H1 (cell line): Measurements from ENCODE around the gene EPHB1. TPM values are rescaled to one million over a fixed set of nuclear protein-coding genes. Genes with fewer than 3 reads are reported as not detected.

Source experiments
- CTCF ChIA-PET: fragments of 300-600 bp; sonication (Branson Sonifier 250); formaldehyde crosslinking; loops from one replicate; lab custom pipeline; 2021; ENCODE audit not compliant: partially characterized antibody; lab: Charles Lee
- POLR2A ChIA-PET: fragments of 300-600 bp; sonication (Branson Sonifier 250); formaldehyde crosslinking; loops from one replicate; lab custom pipeline; 2021; ENCODE audit warnings: inconsistent platforms; ENCODE audit not compliant: partially characterized antibody; lab: Charles Lee
- DNase-seq, 2 experiments: peaks; one replicate each; pipeline versions ENCODE4 v3.0.0 to v3.0.0-alpha.2; 2010 to 2022; ENCODE audit warnings: low spot score in 2 of 2, low read depth in 1 of 2, mixed read lengths in 1 of 2
- FAIRE-seq: peaks from 2 replicates; lab custom pipeline; 2011; peaks lifted over from hg19 to GRCh38; lab: Jason Lieb, UNC
- H2AFZ ChIP-seq: 2 replicates; pipeline ENCODE4 v1.8.1; 2012; ENCODE audit warnings: low read length, inconsistent platforms
- H2AK5ac ChIP-seq: 2 replicates; pipeline ENCODE4 v1.6.1; 2013; ENCODE audit warnings: low read depth, low read length
- H2BK120ac ChIP-seq: replicated peaks from 2 replicates; pipeline ENCODE3; 2013; ENCODE audit warnings: low read depth, low read length, inconsistent platforms
- H2BK12ac ChIP-seq: 2 replicates; pipeline ENCODE4 v1.6.1; 2013; ENCODE audit warnings: low read depth, low read length
- H2BK15ac ChIP-seq: 2 replicates; pipeline ENCODE4 v1.6.1; 2013; ENCODE audit warnings: low read length
- H2BK20ac ChIP-seq: 2 replicates; pipeline ENCODE4 v1.6.1; 2013; ENCODE audit warnings: low read length
- H2BK5ac ChIP-seq: 2 replicates; pipeline ENCODE4 v1.6.1; 2013; ENCODE audit warnings: low read depth, low read length
- H3K14ac ChIP-seq: 2 replicates; pipeline ENCODE4 v1.6.1; 2013; ENCODE audit warnings: inconsistent platforms; ENCODE audit not compliant: insufficient read length
- H3K18ac ChIP-seq: 2 replicates; pipeline ENCODE4 v1.6.1; 2013; ENCODE audit warnings: low read length; ENCODE audit errors: extremely low read depth
- H3K23ac ChIP-seq: 2 replicates; pipeline ENCODE4 v1.6.1; 2013; ENCODE audit warnings: inconsistent platforms; ENCODE audit not compliant: insufficient read length
- H3K23me2 ChIP-seq: 2 replicates; pipeline ENCODE4 v1.6.1; 2013; ENCODE audit warnings: low read depth, low read length
- H3K27ac ChIP-seq: 2 replicates; pipeline ENCODE4 v1.6.1; 2011; ENCODE audit warnings: low read depth, low read length, inconsistent platforms
- H3K27me3 ChIP-seq, 4 experiments: replicated peaks in 1 of 4; 1 replicate in 1 of 4; 2 replicates in 3 of 4; pipeline versions ENCODE4 v1.6.1 to v1.8.1; 2011 to 2013; ENCODE audit warnings: low read length in 3 of 4, mild to moderate bottlenecking in 3 of 4, inconsistent platforms in 2 of 4, mixed read lengths in 2 of 4, moderate library complexity in 1 of 4; ENCODE audit not compliant: control insufficient read depth in 3 of 4, insufficient read depth in 3 of 4; ENCODE audit errors: extremely low read depth in 1 of 4
- H3K36me3 ChIP-seq, 4 experiments: 2 replicates each; pipeline versions ENCODE4 v1.6.1 to v1.8.1; 2011 to 2013; ENCODE audit warnings: mild to moderate bottlenecking in 4 of 4, low read length in 3 of 4, moderate library complexity in 2 of 4, control low read depth in 1 of 4, inconsistent platforms in 1 of 4; ENCODE audit not compliant: insufficient read depth in 4 of 4, control insufficient read depth in 2 of 4
- H3K4ac ChIP-seq: replicated peaks from 2 replicates; pipeline ENCODE3; 2013; ENCODE audit warnings: low read length, low read depth, mixed read lengths, inconsistent platforms; ENCODE audit not compliant: insufficient read length
- H3K4me1 ChIP-seq, 4 experiments: replicated peaks in 1 of 4; 1 replicate in 1 of 4; 2 replicates in 3 of 4; pipeline versions ENCODE4 v1.6.1 to v1.8.1; 2011 to 2013; ENCODE audit warnings: low read length in 3 of 4, inconsistent platforms in 2 of 4, mixed read lengths in 1 of 4; ENCODE audit not compliant: insufficient read depth in 4 of 4, control insufficient read depth in 3 of 4
- H3K4me2 ChIP-seq, 2 experiments: 2 replicates each; pipeline versions ENCODE4 v1.6.1 to v1.8.1; 2011 to 2013; ENCODE audit warnings: low read depth in 2 of 2, low read length in 2 of 2, control low read depth in 1 of 2, inconsistent platforms in 1 of 2, mild to moderate bottlenecking in 1 of 2; ENCODE audit not compliant: insufficient read depth in 1 of 2
- H3K4me3 ChIP-seq, 4 experiments: fragments of 200-600, 300-600 bp in 1 of 4; sonication (generic), shearing (Covaris generic), sonication (Bioruptor Twin) in 1 of 4; 2 replicates each; pipeline versions ENCODE4 v1.5.1 to v1.8.1; 2011 to 2016; ENCODE audit warnings: low read length in 4 of 4, low read depth in 3 of 4, control low read depth in 2 of 4, inconsistent platforms in 2 of 4, mild to moderate bottlenecking in 2 of 4, mixed read lengths in 1 of 4, moderate library complexity in 1 of 4; ENCODE audit not compliant: insufficient read depth in 2 of 4; ENCODE audit errors: extremely low read depth in 1 of 4
- H3K56ac ChIP-seq: replicated peaks from 2 replicates; pipeline ENCODE3; 2013; ENCODE audit warnings: low read depth, mild to moderate bottlenecking, mixed read lengths, low read length, inconsistent platforms; ENCODE audit not compliant: insufficient read length
- H3K79me1 ChIP-seq: 2 replicates; pipeline ENCODE4 v1.6.1; 2013; ENCODE audit warnings: low read depth, low read length, control low read depth
- H3K79me2 ChIP-seq, 2 experiments: 2 replicates each; pipeline versions ENCODE4 v1.6.1 to v1.8.1; 2012 to 2013; ENCODE audit warnings: low read length in 2 of 2, mild to moderate bottlenecking in 2 of 2, inconsistent platforms in 1 of 2; ENCODE audit not compliant: insufficient read depth in 2 of 2, control insufficient read depth in 1 of 2
- H3K9ac ChIP-seq, 4 experiments: replicated peaks in 1 of 4; 1 replicate in 1 of 4; 2 replicates in 3 of 4; pipeline versions ENCODE4 v1.6.1 to v1.8.1; 2011 to 2013; ENCODE audit warnings: low read depth in 3 of 4, low read length in 3 of 4, control low read depth in 2 of 4, mild to moderate bottlenecking in 2 of 4, moderate library complexity in 2 of 4, inconsistent platforms in 1 of 4; ENCODE audit errors: extremely low read depth in 1 of 4
- H3K9me3 ChIP-seq, 2 experiments: 2 replicates each; pipeline versions ENCODE4 v1.6.1 to v1.8.1; 2012 to 2013; ENCODE audit warnings: mild to moderate bottlenecking in 2 of 2, moderate library complexity in 2 of 2, control low read depth in 1 of 2, inconsistent platforms in 1 of 2, low read depth in 1 of 2, low read length in 1 of 2, mixed read lengths in 1 of 2; ENCODE audit not compliant: insufficient read depth in 2 of 2
- H4K20me1 ChIP-seq, 2 experiments: replicated peaks in 1 of 2; 2 replicates each; pipeline versions ENCODE3 to v1.8.1; 2011 to 2013; ENCODE audit warnings: inconsistent platforms in 2 of 2, low read length in 2 of 2, mild to moderate bottlenecking in 1 of 2; ENCODE audit not compliant: insufficient read depth in 2 of 2, control insufficient read depth in 1 of 2
- H4K5ac ChIP-seq: 2 replicates; pipeline ENCODE4 v1.6.1; 2013; ENCODE audit warnings: low read length, low read depth, mixed read lengths, inconsistent platforms; ENCODE audit not compliant: insufficient read length
- H4K8ac ChIP-seq: 2 replicates; pipeline ENCODE4 v1.8.0; 2013; ENCODE audit warnings: mild to moderate bottlenecking, moderate library complexity, low read length, inconsistent platforms; ENCODE audit not compliant: insufficient read depth; ENCODE audit errors: extremely low read depth
- H4K91ac ChIP-seq: replicated peaks from 2 replicates; pipeline ENCODE3; 2013; ENCODE audit warnings: low read length, mixed read lengths, inconsistent platforms; ENCODE audit not compliant: insufficient read length
- ASH2L ChIP-seq: fragments of 200-600, 300-600 bp; sonication (generic); IDR thresholded peaks from one replicate; pipeline ENCODE4 v1.7.1; 2017; ENCODE audit warnings: low read length
- BACH1 ChIP-seq: IDR thresholded peaks from 2 replicates; pipeline ENCODE4 v1.6.1; 2012; ENCODE audit warnings: low read length, improper control_type of control experiment
- CBX5 ChIP-seq: fragments of 300-800, 300-1000 bp; sonication (generic); IDR thresholded peaks from 2 replicates; pipeline ENCODE4 v1.7.1; 2016; ENCODE audit warnings: antibody characterized with exemption, low read length, low read depth
- CEBPB ChIP-seq: IDR thresholded peaks from 2 replicates; pipeline ENCODE4 v1.6.1; 2012; ENCODE audit warnings: low read depth, low read length
- CHD1 ChIP-seq: IDR thresholded peaks from 2 replicates; pipeline ENCODE4 v1.6.1; 2012; ENCODE audit warnings: low read depth, low read length, improper control_type of control experiment
- CHD2 ChIP-seq: IDR thresholded peaks from 2 replicates; pipeline ENCODE4 v1.6.1; 2012; ENCODE audit warnings: low read length, improper control_type of control experiment
- CTBP2 ChIP-seq: IDR thresholded peaks from 2 replicates; pipeline ENCODE4 v1.7.0; 2011; ENCODE audit warnings: borderline replicate concordance, mild to moderate bottlenecking, moderate library complexity, mixed read lengths, low read length; ENCODE audit not compliant: insufficient read depth, insufficient read length
- EP300 ChIP-seq, 2 experiments: IDR thresholded peaks; 1 replicate in 1 of 2; 2 replicates in 1 of 2; pipeline ENCODE4 v1.6.1; 2011 to 2012; ENCODE audit warnings: low read depth in 2 of 2, low read length in 2 of 2, mild to moderate bottlenecking in 2 of 2, borderline replicate concordance in 1 of 2, inconsistent platforms in 1 of 2, moderate library complexity in 1 of 2
- KDM5A ChIP-seq: fragments of 200-600 bp; IDR thresholded peaks from 2 replicates; pipeline ENCODE4 v1.7.1; 2012; ENCODE audit warnings: mild to moderate bottlenecking, low read length, inconsistent platforms, mixed read lengths
- NRF1 ChIP-seq: IDR thresholded peaks from 2 replicates; pipeline ENCODE4 v1.6.1; 2011; ENCODE audit warnings: mild to moderate bottlenecking, low read depth, low read length, improper control_type of control experiment
- POLR2A ChIP-seq, 2 experiments: IDR thresholded peaks; 1 replicate in 1 of 2; 2 replicates in 1 of 2; pipeline ENCODE4 v1.6.1; 2011; ENCODE audit warnings: low read depth in 2 of 2, low read length in 2 of 2, mild to moderate bottlenecking in 2 of 2; ENCODE audit errors: control extremely low read depth in 1 of 2
- SIRT6 ChIP-seq: IDR thresholded peaks from one replicate; pipeline ENCODE4 v1.7.1; 2012; ENCODE audit warnings: low read length, inconsistent platforms
- SP4 ChIP-seq: IDR thresholded peaks from 2 replicates; pipeline ENCODE4 v1.6.1; 2012; ENCODE audit warnings: low read length, inconsistent platforms
- YY1 ChIP-seq: IDR thresholded peaks from 2 replicates; pipeline ENCODE4 v1.6.1; 2011; ENCODE audit warnings: low read depth, mild to moderate bottlenecking, low read length
- ZNF274 ChIP-seq: IDR thresholded peaks from 2 replicates; pipeline ENCODE4 v1.7.0; 2012; ENCODE audit warnings: low read length, borderline replicate concordance; ENCODE audit errors: extremely low read depth
- WGBS, 2 experiments: shearing (Covaris generic) in 1 of 2; methylation state at CpG; one replicate each; pipeline versions ENCODE4 v1.1.6 to v1.1.7; 2013 to 2015; ENCODE audit warnings: low lambda C conversion rate in 2 of 2, mixed read lengths in 2 of 2, inconsistent platforms in 1 of 2, low coverage in 1 of 2, missing lambda C conversion rate in 1 of 2; ENCODE audit not compliant: insufficient replicate concordance in 2 of 2, insufficient coverage in 1 of 2, insufficient read length in 1 of 2; ENCODE audit errors: extremely low coverage in 1 of 2, missing lambda C conversion rate in 1 of 2; 5-methylcytosine and 5-hydroxymethylcytosine counted together
- polyA plus RNA-seq, 7 experiments: library from polyadenylated mRNA; depleted of rRNA in 3 of 7; stranded (reverse) in 5 of 7; unstranded in 2 of 7; fragments of >200 nt in 5 of 7; fragments of 200-250 nt in 2 of 7; gene quantifications; 1 replicate in 5 of 7; 2 replicates in 1 of 7; 4 replicates in 1 of 7; pipeline versions ENCODE4 v1.2.1 to v1.2.3, GENCODE V29; 2011 to 2013; ENCODE audit warnings: missing spikeins in 2 of 7, mixed read lengths in 2 of 7
- total RNA-seq: library from RNA; stranded (reverse); fragmentation: NEBNext Ultra II Directional; extraction: Animal tissue kit (Norgen Biotek cat#: 25700); gene quantifications from 2 replicates; pipeline ENCODE4 v1.2.1, GENCODE V29; 2021

Gene EPHB1
- total and polyA plus RNA-seq, 2 of the 8 experiments (the other 6 are each of a cell fraction or from before 2014, with no cell fraction given) = 3.5 to 5.9 TPM

DNA sequence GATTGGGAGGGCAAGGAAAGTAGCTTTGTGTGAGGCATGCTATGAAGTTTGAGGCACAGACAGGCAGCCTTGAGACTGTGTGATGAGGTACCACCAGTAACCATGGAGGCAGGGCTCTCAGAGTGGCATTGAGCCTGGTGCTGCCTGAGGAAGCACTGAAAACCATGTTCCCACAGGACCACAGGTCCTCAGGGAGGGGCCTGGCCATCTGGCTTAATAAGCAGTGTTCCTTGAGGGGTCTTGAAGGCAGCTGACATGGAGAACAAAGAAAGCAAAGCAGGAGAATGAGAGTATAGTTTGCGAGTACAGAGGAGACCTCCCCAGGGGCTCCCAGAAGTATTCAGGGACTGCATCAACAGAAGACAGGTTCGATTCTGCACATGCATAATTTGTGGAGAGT is 346.6 kb downstream of the EPHB1 start:
- ChIA-PET POLR2A (no interaction called here), CTCF (no interaction called here)
- no peak overlapping the region for H3K4me2 ChIP-seq
- H3K27ac ChIP-seq = no peak overlapping the region
- H3K18ac ChIP-seq = no peak overlapping the region
- H3K14ac ChIP-seq = no peak overlapping the region
- TF ChIP-seq EP300 (IDR thresholded peaks at IDR 0.05; ENCODE audit: borderline replicate concordance in 1 of 2, low read depth in 2 of 2, low read length in 2 of 2) (no peak), CHD2 (no peak), CTBP2 (no peak), ZNF274 (no peak), CEBPB (no peak), NRF1 (no peak), CBX5 (no peak), POLR2A (IDR thresholded peaks at IDR 0.05; ENCODE audit: control extremely low read depth in 1 of 2, low read depth in 2 of 2, low read length in 2 of 2) (no peak), ASH2L (no peak), CHD1 (no peak), KDM5A (no peak), SIRT6 (no peak), YY1 (no peak), SP4 (no peak), BACH1 (no peak)
- no peaks in the 10 kb centered on the region for H4K20me1 ChIP-seq
- 0 out of 2 replicates have a peak overlapping the region, but pooled peaks have one; percentile 6 for H2BK5ac ChIP-seq
- no peak overlapping the region for H4K91ac ChIP-seq
- no peaks in the 10 kb centered on the region for H3K79me2 ChIP-seq
- H2AFZ ChIP-seq = no peak overlapping the region
- H4K5ac ChIP-seq = no peak overlapping the region
- H3K79me1 ChIP-seq = no peaks in the 10 kb centered on the region
- 0 out of 2 replicates have a peak overlapping the region, but pooled peaks have one; percentile 18 for H2BK12ac ChIP-seq
- H3K9ac ChIP-seq = no peak overlapping the region
- H3K4ac ChIP-seq = no peak overlapping the region
- H3K4me1 ChIP-seq = no peaks in the 10 kb centered on the region; a peak in 1 of 7 replicates
- no peak overlapping the region for H3K23ac ChIP-seq
- FAIRE-seq = no peak
- H2BK15ac ChIP-seq = no peak overlapping the region
- WGBS, 2 experiments = 79% methylated on average over 2 of the region's 2 CpGs; no CpG with 5 or more reads in 1 of the 2 experiments
- no peaks in the 10 kb centered on the region for H3K36me3 ChIP-seq
- no peak overlapping the region for H3K4me3 ChIP-seq
- DNase-seq = no peak
- no peak overlapping the region for H2BK20ac ChIP-seq
- H4K8ac ChIP-seq = no peak overlapping the region
- no peak overlapping the region for H2BK120ac ChIP-seq
- H3K56ac ChIP-seq = no peak overlapping the region
- no peaks in the 10 kb centered on the region for H3K9me3 ChIP-seq
- no peaks in the 10 kb centered on the region for H3K27me3 ChIP-seq
- peak overlapping the region; percentile 77; the same call in 1 of the 2 replicates for H2AK5ac ChIP-seq
- H3K23me2 ChIP-seq = no peaks in the 10 kb centered on the region
